ENCODE results near the gene ITGAL. TPM values are rescaled to one million over a fixed set of nuclear protein-coding genes. Genes with fewer than 3 reads are reported as not detected.
"Not testable (repeated sequence)": the region's sequence is repeated elsewhere in the genome, so short reads cannot be mapped to it uniquely, and the experiment has no call there.

ITGAL gene
- total RNA-seq, 2 donors from 2014 or later, result 322 to 338 TPM

DNA sequence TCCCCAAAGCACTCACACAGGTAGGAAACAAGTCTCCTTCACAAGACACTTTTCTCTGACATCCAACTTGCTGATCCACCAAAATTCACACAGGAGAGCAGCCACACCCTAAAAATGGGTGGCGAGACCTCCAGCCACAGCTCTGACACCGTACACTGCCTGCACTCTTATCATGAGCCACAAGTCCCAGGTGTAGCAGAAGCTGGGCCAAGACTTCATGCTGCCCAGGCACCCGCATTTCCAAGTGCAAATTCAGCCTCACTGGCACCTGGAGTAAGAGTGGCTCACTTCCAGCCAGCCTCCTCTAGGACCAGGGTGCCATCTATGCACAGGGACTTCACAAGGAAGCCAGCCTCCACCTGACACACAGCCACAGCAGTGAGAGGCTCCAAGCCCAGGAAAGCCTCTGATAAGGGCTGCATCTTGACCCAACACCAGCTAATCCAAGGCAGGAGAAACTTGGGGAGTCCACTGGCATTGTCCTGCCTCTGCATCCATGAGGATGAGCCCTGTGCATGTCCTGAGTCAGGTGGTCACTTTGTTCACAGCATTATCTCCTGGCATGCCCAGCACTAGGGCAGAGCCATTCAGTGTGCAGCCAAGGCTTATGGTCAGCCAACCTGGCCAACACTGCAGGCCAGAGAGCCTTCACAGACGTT, 56.4 kb downstream of the ITGAL start:
- Mint-ChIP-seq H3K27me3 (no peaks in the 10 kb centered on the region), H3K36me3 (ENCODE audit: low read depth) (no peaks in the 10 kb centered on the region), H3K27ac (peak overlapping the region; percentile 86), H3K4me1 (peaks cover 29% of the 10 kb centered on the region), H3K4me3 (peak overlapping the region; percentile 89)
- no peaks in the 10 kb centered on the region for H3K9me3 ChIP-seq (ENCODE audit: control insufficient read depth, low read length, poor library complexity, severe bottlenecking)
- no peak for DNase-seq
- no peak for ATAC-seq

GRCh38 chr16:30530163-30531037, 57.9 kb downstream of the ITGAL start:
- DNase-seq (no peak), ATAC-seq (peak; percentile 32)
- no peaks in the 10 kb centered on the region for H3K36me3 Mint-ChIP-seq (ENCODE audit: low read depth)
- H3K27me3 Mint-ChIP-seq, result no peaks in the 10 kb centered on the region
- H3K27ac Mint-ChIP-seq, result peak overlapping the region; percentile 86
- no peaks in the 10 kb centered on the region for H3K9me3 ChIP-seq (ENCODE audit: control insufficient read depth, low read length, poor library complexity, severe bottlenecking)
- peak overlapping the region; percentile 41 for H3K4me3 Mint-ChIP-seq
- H3K4me1 Mint-ChIP-seq, result peaks cover 36% of the 10 kb centered on the region

- Mint-ChIP-seq H3K36me3 (ENCODE audit: low read depth) (no peaks in the 10 kb centered on the region), H3K27me3 (no peaks in the 10 kb centered on the region), H3K4me1 (peaks cover 45% of the 10 kb centered on the region), H3K4me3 (peak overlapping the region; percentile 98), H3K27ac (peak overlapping the region; percentile 99)
- ATAC-seq (no peak), DNase-seq (no peak)
- H3K9me3 ChIP-seq (ENCODE audit: control insufficient read depth, low read length, poor library complexity, severe bottlenecking), result no peaks in the 10 kb centered on the region
These were observed 60.0 kb downstream of the ITGAL start for GRCh38 chr16:30532285-30533145.

DNA sequence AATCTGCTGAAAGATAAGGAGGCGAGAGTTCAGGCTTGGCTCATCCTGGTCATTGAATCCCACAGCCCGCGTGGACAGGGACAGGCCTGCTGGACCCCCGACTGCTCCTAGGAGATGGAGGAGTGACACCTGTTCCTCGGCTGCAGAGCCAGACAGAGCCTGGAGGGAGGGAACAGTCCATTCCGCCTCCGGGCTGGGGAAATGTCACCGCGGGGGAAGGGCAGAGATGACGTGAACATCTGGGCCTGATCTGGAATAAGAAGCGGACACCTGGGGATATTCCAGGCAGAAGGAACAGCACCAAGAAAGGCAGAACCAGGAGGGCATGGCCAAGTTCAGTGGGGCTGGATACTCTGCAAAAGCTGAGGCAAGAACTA, 60.6 kb downstream of the ITGAL start:
- H3K9me3 ChIP-seq (ENCODE audit: control insufficient read depth, low read length, poor library complexity, severe bottlenecking), result no peaks in the 10 kb centered on the region
- no peak for DNase-seq
- peaks cover 40% of the 10 kb centered on the region for H3K4me1 Mint-ChIP-seq
- no peaks in the 10 kb centered on the region for H3K27me3 Mint-ChIP-seq
- peak overlapping the region; percentile 99 for H3K27ac Mint-ChIP-seq
- H3K4me3 Mint-ChIP-seq, result peak overlapping the region; percentile 98
- ATAC-seq, result no peak
- H3K36me3 Mint-ChIP-seq (ENCODE audit: low read depth), result no peaks in the 10 kb centered on the region

- no peak for ATAC-seq
- no peak for DNase-seq
- Mint-ChIP-seq H3K27me3 (no peaks in the 10 kb centered on the region), H3K27ac (peak overlapping the region; percentile 99), H3K4me3 (peak overlapping the region; percentile 98), H3K4me1 (peaks cover 36% of the 10 kb centered on the region), H3K36me3 (ENCODE audit: low read depth) (no peaks in the 10 kb centered on the region)
- H3K9me3 ChIP-seq (ENCODE audit: control insufficient read depth, low read length, poor library complexity, severe bottlenecking), result no peaks in the 10 kb centered on the region
These were observed 61.3 kb downstream of the ITGAL start for GRCh38 chr16:30533748-30534367.

DNA sequence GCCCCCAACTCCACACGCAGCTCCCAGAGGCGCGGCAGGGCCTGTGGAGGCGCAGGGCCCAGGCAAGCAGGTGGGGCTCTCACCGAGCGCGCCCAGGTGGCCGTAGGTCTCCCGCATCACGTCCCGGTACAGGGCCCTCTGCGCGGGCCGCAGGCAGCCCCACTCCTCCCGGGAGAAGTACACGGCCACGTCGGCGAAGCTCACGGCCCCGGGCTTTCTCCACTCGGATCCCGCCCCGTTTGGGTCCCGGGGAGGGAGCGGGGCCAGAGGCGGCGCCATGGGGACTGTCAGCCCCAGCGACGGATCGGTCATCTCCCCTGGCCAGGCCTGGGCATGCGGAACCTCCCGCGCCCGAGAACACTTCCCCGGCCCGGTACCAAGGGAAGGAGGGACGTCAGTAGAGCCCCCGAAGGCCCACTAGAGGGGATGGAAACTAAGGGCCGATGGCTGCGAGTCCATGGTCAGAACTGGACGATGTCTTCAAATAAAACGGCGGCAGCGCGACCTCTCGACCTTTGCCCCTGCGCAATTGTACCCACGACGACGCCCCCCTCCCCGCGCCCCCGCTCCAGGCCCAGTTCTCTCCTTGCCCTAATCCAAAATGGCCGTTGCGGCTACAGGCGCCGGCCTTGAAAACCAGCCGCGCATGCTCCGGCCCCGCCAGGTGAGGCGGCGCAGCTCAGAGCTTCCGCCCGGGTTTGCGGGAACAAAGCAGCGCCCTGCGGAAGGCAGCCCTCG, 62.0 kb downstream of the ITGAL start, which contains the start of gene ZNF747:
Gene ZNF747, minus strand, starts transcription at position 491 of the 738 bp plus-strand sequence. Its CDS starts 179 bp downstream, at position 312.
- no peaks in the 10 kb centered on the region for H3K36me3 Mint-ChIP-seq (ENCODE audit: low read depth)
- H3K9me3 ChIP-seq (ENCODE audit: control insufficient read depth, low read length, poor library complexity, severe bottlenecking), result no peaks in the 10 kb centered on the region
- ATAC-seq (peak; percentile 77), DNase-seq (peak; percentile 87 to 88 (median 87))
- H3K4me3 Mint-ChIP-seq, result peak within 1 kb of the TSS; percentile 98
- no peaks in the 10 kb centered on the region for H3K27me3 Mint-ChIP-seq
- H3K27ac Mint-ChIP-seq, result peak within 1 kb of the TSS; percentile 99
- peaks cover 32% of the 10 kb centered on the region for H3K4me1 Mint-ChIP-seq

DNA sequence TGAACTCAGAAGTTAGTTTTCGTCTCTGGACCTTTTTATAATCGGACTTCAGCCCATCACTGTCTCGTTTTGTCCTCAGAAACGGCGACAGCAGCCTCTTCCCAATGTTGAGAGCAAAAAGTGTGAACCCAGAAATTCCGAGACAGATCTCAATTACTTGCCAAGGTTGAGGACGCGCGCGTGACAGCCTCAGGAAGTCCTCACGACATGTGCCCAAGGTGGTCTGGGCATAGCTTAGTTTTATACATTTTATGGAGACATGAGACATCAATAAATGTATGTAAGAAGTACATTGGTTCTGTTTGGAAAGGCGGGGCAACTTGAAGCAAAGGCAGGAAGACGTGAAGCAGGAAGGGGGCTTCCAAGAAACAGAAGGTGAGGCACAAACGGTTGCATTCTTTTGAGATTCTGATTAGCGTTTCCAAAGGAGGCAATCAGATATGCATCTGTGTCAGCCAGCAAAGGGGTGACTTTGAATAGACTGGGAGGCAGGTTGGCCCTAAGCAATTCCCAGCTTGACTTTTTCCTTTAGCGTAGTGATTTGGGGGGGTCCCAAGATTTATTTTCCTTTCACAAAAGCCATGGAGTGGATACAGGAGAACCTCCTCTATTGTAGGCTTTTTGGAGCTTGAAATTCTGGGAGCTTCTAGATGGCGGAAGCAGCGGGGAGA, 62.7 kb downstream of the ITGAL start:
- ATAC-seq (peak; percentile 32), DNase-seq (no peak)
- Mint-ChIP-seq H3K27me3 (no peaks in the 10 kb centered on the region), H3K36me3 (ENCODE audit: low read depth) (no peaks in the 10 kb centered on the region), H3K4me3 (peak overlapping the region; percentile 98), H3K27ac (peak overlapping the region; percentile 99), H3K4me1 (peaks cover 29% of the 10 kb centered on the region)
- H3K9me3 ChIP-seq (ENCODE audit: control insufficient read depth, low read length, poor library complexity, severe bottlenecking), result no peaks in the 10 kb centered on the region

- peak in 2 of 3 donors; percentile 34 to 35 for DNase-seq
- no peaks in the 10 kb centered on the region for H3K36me3 Mint-ChIP-seq (ENCODE audit: low read depth)
- no peaks in the 10 kb centered on the region for H3K27me3 Mint-ChIP-seq
- peaks cover 28% of the 10 kb centered on the region for H3K4me1 Mint-ChIP-seq
- ATAC-seq, result peak; percentile 65
- H3K9me3 ChIP-seq (ENCODE audit: control insufficient read depth, low read length, poor library complexity, severe bottlenecking), result no peaks in the 10 kb centered on the region
- peak overlapping the region; percentile 98 for H3K4me3 Mint-ChIP-seq
- H3K27ac Mint-ChIP-seq, result peak overlapping the region; percentile 99
These were observed 63.2 kb downstream of the ITGAL start for GRCh38 chr16:30535777-30536190.

- ATAC-seq; H3K36me3 Mint-ChIP-seq (ENCODE audit: low read depth); H3K27me3 Mint-ChIP-seq; H3K9me3 ChIP-seq (ENCODE audit: control insufficient read depth, low read length, poor library complexity, severe bottlenecking); DNase-seq: not testable (repeated sequence)
- H3K4me1 Mint-ChIP-seq, result peaks cover 25% of the 10 kb centered on the region
- H3K27ac Mint-ChIP-seq, result peak overlapping the region; percentile 99
- H3K4me3 Mint-ChIP-seq, result peak overlapping the region; percentile 98
These were observed 64.0 kb downstream of the ITGAL start for GRCh38 chr16:30536391-30537024.

- no peaks in the 10 kb centered on the region for H3K9me3 ChIP-seq (ENCODE audit: control insufficient read depth, low read length, poor library complexity, severe bottlenecking)
- no peaks in the 10 kb centered on the region for H3K36me3 Mint-ChIP-seq (ENCODE audit: low read depth)
- DNase-seq (no peak), ATAC-seq (no peak)
- H3K27me3 Mint-ChIP-seq, result no peaks in the 10 kb centered on the region
- H3K27ac Mint-ChIP-seq, result peak overlapping the region; percentile 24
- no peak overlapping the region for H3K4me3 Mint-ChIP-seq
- peaks cover 20% of the 10 kb centered on the region for H3K4me1 Mint-ChIP-seq
These were observed 66.7 kb downstream of the ITGAL start for GRCh38 chr16:30539000-30539964.
